DND-41 (cell line): ENCODE results near the gene HADHB.

ENCODE experiments used
- EZH2 ChIP-seq: IDR thresholded peaks from 3 replicates; pipeline ENCODE4 v1.6.1; 2012; ENCODE audit warnings: borderline replicate concordance, low read depth, mild to moderate bottlenecking, moderate library complexity, low read length, inconsistent platforms; ENCODE audit not compliant: severe bottlenecking
- TF ChIP-seq, protein P1 (sequence below): IDR thresholded peaks from 2 replicates; pipeline ENCODE4 v1.5.1; 2012; ENCODE audit warnings: borderline replicate concordance, low read length, moderate library complexity, mild to moderate bottlenecking; ENCODE audit not compliant: poor library complexity, severe bottlenecking; ENCODE audit errors: extremely low read depth

DNA sequence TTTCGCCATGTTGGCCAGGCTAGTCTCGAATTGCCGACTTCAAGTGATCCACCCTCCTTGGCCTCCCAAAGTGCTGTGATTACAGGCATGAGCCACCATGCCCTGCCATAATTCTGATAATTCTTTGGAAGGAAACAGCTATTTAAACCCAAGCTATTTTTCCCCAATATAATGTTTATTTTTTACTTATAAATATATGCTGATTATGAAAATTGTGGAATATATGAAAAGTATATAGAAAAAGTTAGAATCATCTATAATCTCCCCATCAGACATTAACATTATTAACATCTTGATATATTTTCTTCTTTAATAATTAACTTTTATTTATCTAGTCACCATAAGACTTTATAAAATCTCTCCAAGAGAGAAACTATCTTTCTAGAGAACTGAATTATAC is 41.2 kb downstream of the HADHB start:
- TF ChIP-seq EZH2, result no peak
- TF ChIP-seq, protein P1, sequence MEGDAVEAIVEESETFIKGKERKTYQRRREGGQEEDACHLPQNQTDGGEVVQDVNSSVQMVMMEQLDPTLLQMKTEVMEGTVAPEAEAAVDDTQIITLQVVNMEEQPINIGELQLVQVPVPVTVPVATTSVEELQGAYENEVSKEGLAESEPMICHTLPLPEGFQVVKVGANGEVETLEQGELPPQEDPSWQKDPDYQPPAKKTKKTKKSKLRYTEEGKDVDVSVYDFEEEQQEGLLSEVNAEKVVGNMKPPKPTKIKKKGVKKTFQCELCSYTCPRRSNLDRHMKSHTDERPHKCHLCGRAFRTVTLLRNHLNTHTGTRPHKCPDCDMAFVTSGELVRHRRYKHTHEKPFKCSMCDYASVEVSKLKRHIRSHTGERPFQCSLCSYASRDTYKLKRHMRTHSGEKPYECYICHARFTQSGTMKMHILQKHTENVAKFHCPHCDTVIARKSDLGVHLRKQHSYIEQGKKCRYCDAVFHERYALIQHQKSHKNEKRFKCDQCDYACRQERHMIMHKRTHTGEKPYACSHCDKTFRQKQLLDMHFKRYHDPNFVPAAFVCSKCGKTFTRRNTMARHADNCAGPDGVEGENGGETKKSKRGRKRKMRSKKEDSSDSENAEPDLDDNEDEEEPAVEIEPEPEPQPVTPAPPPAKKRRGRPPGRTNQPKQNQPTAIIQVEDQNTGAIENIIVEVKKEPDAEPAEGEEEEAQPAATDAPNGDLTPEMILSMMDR, result no peak
